Stimulated activated CD8-positive, alpha-beta memory T cell treated with anti-CD3 and anti-CD28 coated beads, Interleukin-4, amount 100 ng/mL, for 1 hour (primary cell): ENCODE measurements around the gene DNMT3L.

Experiments
- DNase-seq, 2 donors: peaks; one replicate each; pipeline ENCODE4 v3.0.0-alpha.2; 2020; ENCODE audit warnings: low read depth in 2 of 2, low spot score in 1 of 2

The DNMT3L gene

DNA sequence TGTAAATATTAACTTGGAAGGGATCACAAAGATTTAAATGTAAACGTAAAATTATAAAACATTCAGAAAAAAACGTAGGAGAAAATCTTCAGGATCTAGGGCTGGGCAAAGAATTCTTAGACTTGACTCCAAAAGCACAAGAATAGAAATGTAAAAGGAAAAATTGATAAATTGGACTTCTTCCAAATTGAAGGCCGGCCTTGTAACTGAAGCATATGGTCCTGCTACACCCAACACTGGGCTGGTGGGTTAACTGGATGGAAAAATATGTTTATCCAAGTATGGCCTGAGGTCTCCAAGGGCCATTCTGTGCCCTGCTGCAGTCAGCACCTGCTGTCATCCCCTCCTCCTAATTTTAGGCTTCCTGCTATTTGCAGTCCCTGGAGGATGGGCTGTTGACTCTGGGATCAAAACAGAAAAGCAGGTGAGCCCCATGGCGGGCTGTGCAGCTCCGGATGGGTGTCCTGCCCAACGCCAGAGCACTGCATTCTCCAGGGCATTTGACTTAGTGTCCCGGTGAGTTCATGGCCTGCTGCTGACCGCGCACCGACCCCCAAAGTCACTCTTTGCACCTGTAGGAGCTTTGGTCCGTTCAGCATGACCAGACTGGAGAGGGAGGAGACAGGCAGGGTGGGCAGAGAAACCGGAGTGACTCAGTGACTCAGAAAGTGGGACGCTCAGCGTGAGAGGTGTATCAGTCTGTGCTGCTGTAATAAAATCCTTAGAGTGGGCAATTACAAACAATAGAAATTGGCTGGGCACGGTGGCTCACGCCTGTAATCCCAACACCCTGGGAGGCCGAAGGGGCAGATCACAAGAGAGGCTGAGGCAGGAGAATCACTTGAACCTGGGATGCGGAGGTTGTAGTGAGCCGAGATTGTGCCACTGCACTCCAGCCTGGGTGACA, 17.9 kb upstream of the DNMT3L start:
- no peak for DNase-seq

- no peak for DNase-seq
Observed at GRCh38 chr21:44275041-44275440, 13.3 kb upstream of the DNMT3L start.

GRCh38 chr21:44273046-44273445, 11.3 kb upstream of the DNMT3L start:
- DNase-seq = no peak

GRCh38 chr21:44272284-44272858, 10.7 kb upstream of the DNMT3L start:
- no peak for DNase-seq

DNA sequence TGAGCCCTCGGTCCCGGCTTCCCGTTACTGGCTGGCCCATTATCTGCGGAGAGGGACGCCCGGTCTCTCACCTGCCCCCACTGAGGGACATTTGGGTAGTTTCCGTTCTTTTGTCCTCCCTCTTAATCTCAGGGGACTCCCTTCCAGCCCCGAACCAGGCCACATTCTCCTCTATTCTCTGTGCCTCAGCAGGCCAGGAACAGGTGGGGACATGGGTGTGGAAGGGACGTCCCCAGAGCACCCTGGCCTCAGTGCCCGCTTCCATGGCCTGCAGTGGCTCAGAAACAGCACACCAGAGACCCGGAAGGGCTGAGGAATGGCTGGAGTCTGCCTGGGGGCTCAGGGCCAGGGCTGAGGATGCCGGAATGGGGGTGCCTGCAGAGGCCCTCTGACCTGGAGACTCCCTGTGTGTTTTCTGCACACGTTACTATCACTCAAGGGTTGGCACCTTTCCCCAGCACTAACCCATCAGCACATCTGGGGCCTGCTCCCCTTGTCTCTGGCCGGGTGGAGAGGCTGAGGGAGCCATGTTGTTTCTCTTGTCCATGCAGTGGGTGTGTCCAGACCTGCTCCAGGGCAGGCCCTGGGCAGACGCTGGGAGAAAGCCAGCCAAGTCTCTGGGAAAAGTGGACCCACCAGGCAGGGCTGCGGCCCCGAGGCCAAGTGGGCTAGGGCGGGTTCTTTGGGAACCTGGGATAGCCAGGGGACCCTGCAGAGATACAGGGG, 10.0 kb upstream of the DNMT3L start:
- DNase-seq = no peak

- DNase-seq = no peak
Observed at GRCh38 chr21:44269090-44269489, 7.4 kb upstream of the DNMT3L start.

DNA sequence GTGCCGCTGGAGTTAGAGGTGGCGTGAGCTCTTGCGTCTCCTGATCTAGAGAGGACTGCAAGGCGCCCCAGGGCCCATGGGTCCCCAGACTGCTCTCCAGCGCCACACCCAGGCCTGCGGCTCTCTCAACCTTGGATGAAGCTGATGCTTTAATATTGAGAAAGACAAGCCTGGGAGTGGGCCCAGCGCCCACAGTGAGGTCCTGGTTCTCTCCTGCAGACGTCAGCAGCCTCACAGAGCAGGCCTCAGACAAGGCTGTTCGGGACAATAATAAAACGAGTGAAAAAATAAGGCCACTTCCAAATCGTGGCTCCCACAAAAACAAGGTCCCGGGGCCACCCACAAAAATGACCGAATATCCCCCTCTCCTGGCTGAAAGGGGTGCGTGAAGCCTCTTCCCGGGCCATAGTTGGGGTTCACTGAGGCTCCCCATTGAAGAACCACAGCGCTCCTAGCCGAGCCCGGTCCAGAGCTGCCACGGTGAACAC, 6.0 kb upstream of the DNMT3L start:
- DNase-seq = no peak

- DNase-seq = no peak
Observed at GRCh38 chr21:44265734-44266270, 4.1 kb upstream of the DNMT3L start.

GRCh38 chr21:44263768-44264167, 2.1 kb upstream of the DNMT3L start:
- DNase-seq = no peak

GRCh38 chr21:44263221-44263760, 1.6 kb upstream of the DNMT3L start:
- no peak for DNase-seq

GRCh38 chr21:44262338-44263056, 800 bp upstream of the DNMT3L start:
- no peak for DNase-seq

DNA sequence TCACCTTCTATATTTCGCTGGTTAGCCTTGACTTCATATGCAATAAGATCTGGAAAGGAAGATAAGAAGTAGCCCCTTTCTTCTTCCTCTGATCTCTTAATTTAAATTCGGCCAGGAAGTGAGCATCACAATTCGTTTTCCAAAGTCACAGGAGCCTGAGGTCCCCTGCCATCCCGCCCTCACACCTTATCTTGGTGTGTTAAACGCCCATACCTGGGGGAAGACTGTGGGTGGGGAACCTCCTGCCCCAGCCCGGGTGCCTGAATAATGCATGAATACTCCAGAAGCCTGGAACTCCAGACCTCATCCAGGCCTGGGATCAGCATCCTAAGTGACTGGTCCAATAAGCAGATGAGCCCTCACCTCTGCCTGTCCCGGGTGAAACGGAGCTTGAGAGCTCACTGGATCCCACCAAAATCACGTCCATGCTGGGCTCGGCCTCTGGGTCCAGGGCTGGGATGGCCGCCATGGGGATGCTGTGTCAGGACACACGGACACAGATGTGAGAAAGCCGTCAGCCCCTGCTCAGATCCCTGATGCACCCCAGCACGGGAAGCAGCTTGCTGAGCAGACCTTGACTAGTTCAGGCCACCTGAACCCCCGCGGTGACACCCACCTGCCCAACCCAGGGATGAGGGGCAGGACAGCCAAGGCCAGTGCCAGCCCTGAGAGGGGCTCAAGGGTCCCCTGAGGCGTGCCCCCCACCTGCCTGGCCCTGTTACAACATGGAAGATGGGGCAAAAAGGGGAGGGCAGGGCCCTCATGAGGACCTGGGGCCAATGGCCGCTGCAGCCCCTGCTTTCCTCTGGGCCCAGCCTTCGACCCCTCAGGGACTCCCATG, 686 bp downstream of the DNMT3L start:
- no peak for DNase-seq

DNA sequence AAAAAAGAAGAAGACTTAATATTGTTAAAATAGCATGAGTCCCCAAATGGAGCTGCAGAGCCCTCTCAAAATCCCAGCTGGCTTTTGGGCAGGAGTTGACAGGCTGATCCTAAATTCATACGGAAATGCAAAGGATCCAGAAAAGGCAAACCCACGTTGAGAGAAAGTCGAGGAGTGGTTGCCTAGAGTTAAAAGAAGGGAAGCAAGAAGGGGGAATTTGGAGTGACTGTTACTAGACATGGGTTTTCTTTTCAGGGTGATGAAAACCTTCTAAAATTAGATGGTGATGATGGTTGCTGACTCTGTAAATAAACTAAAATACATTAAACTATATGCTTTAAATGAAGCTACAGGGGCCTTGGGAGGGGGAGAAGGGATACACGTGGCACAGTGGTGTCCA, 1.6 kb downstream of the DNMT3L start:
- no peak for DNase-seq

GRCh38 chr21:44259082-44259705, 2.5 kb downstream of the DNMT3L start:
- DNase-seq = no peak

DNA sequence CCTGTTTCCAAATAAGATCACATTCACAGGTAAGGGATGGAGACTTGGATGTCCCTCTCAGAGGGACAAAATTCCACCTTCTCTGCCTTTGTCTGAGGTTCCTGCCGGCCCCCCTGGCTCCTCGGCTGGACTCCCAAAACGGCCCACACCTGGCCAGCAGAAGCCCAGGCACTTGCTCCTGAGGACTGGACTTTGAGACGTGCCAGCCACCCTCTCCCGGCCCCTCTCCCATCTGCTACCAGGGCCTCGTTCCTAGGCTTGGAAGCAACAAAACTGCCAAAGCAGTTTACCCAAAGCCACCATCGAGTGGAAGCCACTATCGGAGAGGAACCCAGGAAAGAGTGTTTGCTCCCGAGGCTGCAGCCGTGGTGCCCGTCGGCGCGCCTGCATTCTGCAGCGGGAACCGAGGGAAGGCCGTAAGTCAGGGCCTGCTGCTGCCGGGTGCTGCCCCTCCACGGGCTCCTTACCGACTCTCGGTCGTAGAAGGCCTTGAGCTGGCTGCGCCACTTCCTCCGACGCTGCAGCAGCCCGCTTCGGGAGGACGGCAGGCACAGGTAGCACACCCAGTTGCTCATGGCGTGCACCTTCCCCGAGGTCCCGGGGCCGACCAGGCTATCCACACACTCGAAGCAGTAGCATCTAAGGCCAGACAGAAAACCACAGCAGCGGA, 3.5 kb downstream of the DNMT3L start:
- DNase-seq = no peak

GRCh38 chr21:44255511-44255981, 6.2 kb downstream of the DNMT3L start:
- DNase-seq = no peak

GRCh38 chr21:44253832-44254710, 7.6 kb downstream of the DNMT3L start:
- DNase-seq = no peak
